MV-4-11 (cell line): ENCODE results near the gene NQO2.
A peak's percentile ranks its signal among the peaks of the same experiment; 100 is the strongest.
"Not testable (repeated sequence)": the region's sequence is repeated elsewhere in the genome, so short reads cannot be mapped to it uniquely, and the experiment has no call there.

ENCODE experiments used
- DNase-seq: peaks from one replicate; lab custom pipeline; 2025; lab: John Stamatoyannopoulos, UW

The NQO2 gene

GRCh38 chr6:2970034-2970685 is 29.5 kb upstream of the NQO2 start:
- no peak for DNase-seq

GRCh38 chr6:2970753-2971419 is 28.8 kb upstream of the NQO2 start:
- peak; percentile 44 for DNase-seq

- DNase-seq: peak; percentile 57
These were observed 28.1 kb upstream of the NQO2 start, which contains the start of gene SERPINB6 for GRCh38 chr6:2971420-2972218. Gene SERPINB6, minus strand, starts transcription at chr6:2971567. Its CDS starts 12,235 bp downstream, at chr6:2959332.

- not testable (repeated sequence) for DNase-seq
These were observed 27.5 kb upstream of the NQO2 start for GRCh38 chr6:2972219-2972487.

- not testable (repeated sequence) for DNase-seq
These were observed 27.0 kb upstream of the NQO2 start for GRCh38 chr6:2972685-2973084.

- not testable (repeated sequence) for DNase-seq
These were observed 26.5 kb upstream of the NQO2 start for GRCh38 chr6:2973180-2973579.

GRCh38 chr6:2973676-2974075 is 26.0 kb upstream of the NQO2 start:
- no peak for DNase-seq

GRCh38 chr6:2976060-2976459 is 23.6 kb upstream of the NQO2 start:
- no peak for DNase-seq

GRCh38 chr6:2976571-2977085 is 23.1 kb upstream of the NQO2 start:
- DNase-seq: no peak

GRCh38 chr6:2977290-2977689 is 22.4 kb upstream of the NQO2 start:
- DNase-seq: no peak

GRCh38 chr6:2977799-2978590 is 21.7 kb upstream of the NQO2 start:
- no peak for DNase-seq

- DNase-seq: no peak
These were observed 20.8 kb upstream of the NQO2 start for GRCh38 chr6:2978923-2979322.

GRCh38 chr6:2979819-2980464 is 19.8 kb upstream of the NQO2 start:
- DNase-seq: no peak

- DNase-seq: no peak
These were observed 19.2 kb upstream of the NQO2 start for GRCh38 chr6:2980465-2980855.

- DNase-seq: peak; percentile 64
These were observed 17.1 kb upstream of the NQO2 start for GRCh38 chr6:2982426-2983117.

GRCh38 chr6:2984738-2985406 is 14.8 kb upstream of the NQO2 start:
- no peak for DNase-seq

- DNase-seq: no peak
These were observed 12.9 kb upstream of the NQO2 start for GRCh38 chr6:2986722-2987221.

- no peak for DNase-seq
These were observed 11.6 kb upstream of the NQO2 start for GRCh38 chr6:2988094-2988425.

GRCh38 chr6:2988426-2989331 is 11.0 kb upstream of the NQO2 start:
- peak; percentile 75 for DNase-seq
